ENCODE data around the gene C5orf47.

C5orf47 gene

DNA sequence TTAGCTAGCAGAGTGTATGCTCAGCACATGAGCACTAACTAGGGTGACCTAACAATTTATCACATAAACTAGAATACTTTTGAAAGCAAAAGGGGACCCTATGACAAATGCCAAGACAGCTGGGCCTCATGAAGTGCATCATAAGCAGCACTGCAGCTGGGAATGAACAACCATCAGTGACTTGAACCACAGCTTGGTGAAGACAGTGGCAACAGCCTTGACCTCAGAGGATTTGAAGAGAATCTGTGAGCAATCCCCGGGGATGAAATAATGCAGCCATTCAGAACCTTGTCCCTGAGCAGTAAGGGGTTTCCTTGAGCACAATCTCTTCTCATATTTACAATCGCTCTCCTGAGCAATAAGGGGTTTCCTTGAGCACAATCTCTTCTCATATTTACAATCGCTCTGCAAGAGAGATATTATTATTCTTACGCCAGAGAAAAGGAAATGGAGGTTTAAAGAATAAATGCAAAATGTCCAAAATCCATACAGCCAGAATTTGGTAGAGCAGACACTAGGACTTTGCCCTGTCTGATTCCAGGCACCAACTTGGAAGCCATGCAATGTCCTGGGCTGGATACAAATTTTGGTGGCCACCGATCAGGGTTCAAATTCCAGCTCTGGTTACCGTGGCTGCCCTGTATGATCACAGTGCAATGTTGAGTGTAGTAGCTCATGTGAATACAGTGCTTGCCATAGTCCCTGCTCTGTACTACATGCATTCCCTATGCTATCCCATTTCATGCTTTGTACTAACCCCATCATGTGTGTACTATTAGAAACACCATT, 55.7 kb downstream of the C5orf47 start:
- DNase-seq (ENCODE audit: low read depth in 3 of 3): no peak

DNA sequence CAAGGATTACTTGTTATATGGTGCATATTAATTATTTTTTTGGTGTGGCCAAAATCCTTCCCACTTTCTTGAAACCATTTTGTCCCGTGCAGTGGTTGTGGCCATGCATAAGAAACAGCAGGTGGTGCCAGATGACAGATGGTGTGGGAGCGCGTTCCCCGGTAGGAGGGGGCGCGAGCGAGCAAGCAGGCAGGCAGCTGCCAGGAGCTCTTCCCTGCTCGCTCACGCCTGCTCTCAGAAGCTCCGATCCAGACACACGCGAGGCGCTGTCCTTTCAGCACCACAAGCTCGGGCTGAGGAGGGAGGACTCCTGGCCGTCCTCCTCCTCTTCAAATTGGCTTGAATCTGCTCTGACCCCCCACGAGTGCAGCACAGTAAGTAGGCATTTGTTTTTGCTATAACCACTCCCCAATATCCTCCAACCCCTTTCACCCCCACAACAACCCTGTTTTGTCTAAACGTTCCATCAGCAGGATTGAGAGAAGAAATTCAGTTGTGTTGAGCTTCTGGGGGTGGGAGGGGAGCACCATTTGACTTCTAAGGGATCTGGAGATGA, 56.6 kb downstream of the C5orf47 start, which contains the start of gene NSG2:
NSG2 (plus strand) TSS at position 237 of the 556 bp plus-strand sequence. CDS start 1,050 bp downstream, outside the sequence.
- peak; percentile 2 to 23 (median 13) for DNase-seq (ENCODE audit: low read depth in 3 of 3)

DNA sequence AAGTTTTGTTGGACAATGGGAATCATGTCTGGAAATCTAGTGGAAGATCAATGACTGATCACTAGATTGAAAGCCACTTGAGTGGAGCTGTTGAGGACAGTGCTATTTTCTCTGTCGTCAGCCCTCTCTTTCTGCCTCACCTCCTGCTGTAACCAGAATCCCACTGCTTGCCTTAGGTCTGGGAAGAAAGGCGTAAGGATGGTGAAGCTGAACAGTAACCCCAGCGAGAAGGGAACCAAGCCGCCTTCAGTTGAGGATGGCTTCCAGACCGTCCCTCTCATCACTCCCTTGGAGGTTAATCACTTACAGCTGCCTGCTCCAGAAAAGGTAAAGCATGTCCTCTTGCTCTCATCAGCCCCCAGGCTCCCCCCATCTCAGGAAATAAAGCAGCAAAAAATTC, 57.6 kb downstream of the C5orf47 start:
- DNase-seq (ENCODE audit: low read depth in 3 of 3): no peak

DNA sequence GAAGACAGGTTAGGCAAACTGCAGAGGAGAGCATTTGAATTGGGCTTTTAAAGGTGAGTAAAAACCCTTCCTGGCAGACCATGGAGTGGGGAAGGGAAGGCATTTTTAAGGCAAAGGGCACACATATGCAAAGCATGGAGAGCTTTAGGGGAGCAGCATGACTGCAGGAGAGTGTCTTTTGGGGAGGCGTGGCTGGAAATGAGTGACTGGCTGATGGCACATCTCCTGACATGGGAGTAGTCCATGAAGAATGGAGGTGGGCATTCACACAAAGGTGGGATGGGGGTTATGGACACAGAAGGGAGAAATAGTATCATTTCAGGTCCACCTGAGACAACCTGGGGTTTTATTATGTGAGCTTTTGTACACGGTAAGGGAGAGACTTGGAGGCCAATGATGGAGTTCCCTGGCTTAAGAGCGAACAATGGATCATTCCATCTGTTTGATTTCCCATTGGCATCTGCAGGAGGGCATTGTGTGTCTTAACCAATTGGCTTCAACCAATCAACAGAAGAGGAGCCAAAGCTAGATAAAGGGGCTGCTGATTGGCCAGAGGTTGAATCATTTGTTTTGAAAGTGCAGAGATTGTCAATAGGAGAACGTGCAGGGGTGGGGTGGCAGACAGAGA, 58.6 kb downstream of the C5orf47 start:
- DNase-seq (ENCODE audit: low read depth in 3 of 3): no peak

- no peak for DNase-seq (ENCODE audit: low read depth in 3 of 3)
Observed at GRCh38 chr5:174052636-174053035, 63.7 kb downstream of the C5orf47 start.

DNA sequence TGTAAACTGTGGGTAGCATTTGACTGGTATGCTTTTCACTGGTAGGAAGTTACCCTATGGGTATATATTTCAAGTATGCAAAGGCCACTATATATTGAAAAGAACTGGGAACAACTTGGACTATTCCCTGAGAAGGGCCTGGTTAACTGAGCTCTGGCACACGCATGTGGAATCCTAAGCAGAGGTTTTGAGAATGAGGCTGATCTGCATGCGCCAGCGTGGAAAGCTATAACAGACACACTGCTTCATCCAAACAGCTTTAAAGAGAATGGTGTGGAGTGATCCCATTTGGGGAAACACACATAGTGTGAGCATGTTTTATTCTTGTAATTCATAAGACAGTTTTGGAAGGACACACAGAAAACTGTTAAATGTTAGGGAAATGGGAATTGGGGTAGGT, 64.9 kb downstream of the C5orf47 start:
- no peak for DNase-seq (ENCODE audit: low read depth in 3 of 3)

Measured in stimulated activated CD4-positive, alpha-beta T cell treated with anti-CD3 and anti-CD28 coated beads, TNF-alpha, amount 100 ng/mL, for 48 hours (primary cell).